GM18909 (cell line): Measurements from ENCODE around the gene SPECC1.
"Not testable (repeated sequence)": the region's sequence is repeated elsewhere in the genome, so short reads cannot be mapped to it uniquely, and the experiment has no call there.

Experiments
- ATAC-seq: cut with Tn5 transposase; IDR thresholded peaks from one replicate; pipeline ENCODE4 v1.9.1; 2021; ENCODE audit warnings: mild to moderate bottlenecking; ENCODE audit not compliant: unreplicated experiment, poor library complexity

Gene SPECC1

DNA sequence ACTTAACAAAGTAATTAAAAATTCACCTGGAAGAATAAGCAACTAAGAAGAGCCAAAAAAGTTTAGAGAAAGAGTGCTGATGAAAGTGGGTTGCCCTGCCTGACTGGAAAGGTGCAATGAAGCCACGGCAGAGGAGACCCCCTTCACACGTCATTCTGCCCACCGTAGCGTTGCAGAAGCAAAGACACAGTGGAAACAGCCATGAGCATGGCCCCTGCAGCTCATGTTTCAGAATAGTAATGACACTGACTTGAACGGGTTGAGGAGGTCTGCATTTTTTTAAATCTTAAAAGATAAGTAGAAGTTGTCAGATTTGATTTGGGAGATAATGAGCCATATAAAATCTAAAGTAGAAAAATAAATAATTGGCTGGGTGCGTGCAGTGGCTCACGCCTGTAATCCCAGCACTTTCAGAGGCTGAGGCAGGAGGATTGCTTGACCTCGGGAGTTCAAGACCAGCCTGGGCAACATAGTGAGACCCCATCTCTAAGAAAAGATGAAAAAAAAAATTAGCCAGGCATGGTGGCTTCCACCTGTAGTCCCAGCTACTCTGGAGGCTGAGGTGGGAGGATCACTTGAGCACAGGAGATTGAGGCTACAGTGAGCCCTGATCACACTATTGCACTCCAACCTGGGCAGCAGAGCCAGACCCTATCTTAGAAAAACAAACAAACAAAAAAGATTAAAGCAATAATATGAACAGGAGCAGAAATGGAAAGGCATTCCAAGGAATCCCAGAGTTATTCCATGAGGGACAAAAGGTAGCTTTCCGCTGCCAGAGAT is 273.6 kb downstream of the SPECC1 start:
- ATAC-seq: no peak

DNA sequence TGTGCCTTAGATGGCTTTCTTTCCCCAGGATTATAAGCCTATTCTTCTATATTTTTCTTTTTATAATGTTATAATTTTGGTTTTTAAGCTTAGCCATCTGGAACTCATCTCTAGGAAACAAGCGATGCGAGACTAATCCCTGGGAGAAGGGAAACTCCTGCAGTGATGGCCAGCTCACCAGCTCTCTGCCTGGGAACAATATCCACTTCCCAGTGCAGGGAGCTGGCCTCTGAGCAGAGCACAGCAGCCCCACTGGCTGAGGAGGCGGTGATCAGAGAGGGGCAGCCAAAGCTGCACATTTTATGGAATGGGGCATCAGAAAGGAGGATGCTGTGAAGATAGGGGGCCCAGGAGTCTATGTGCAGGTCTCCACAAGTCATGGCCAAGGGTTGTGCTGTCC is 274.9 kb downstream of the SPECC1 start:
- no peak for ATAC-seq

DNA sequence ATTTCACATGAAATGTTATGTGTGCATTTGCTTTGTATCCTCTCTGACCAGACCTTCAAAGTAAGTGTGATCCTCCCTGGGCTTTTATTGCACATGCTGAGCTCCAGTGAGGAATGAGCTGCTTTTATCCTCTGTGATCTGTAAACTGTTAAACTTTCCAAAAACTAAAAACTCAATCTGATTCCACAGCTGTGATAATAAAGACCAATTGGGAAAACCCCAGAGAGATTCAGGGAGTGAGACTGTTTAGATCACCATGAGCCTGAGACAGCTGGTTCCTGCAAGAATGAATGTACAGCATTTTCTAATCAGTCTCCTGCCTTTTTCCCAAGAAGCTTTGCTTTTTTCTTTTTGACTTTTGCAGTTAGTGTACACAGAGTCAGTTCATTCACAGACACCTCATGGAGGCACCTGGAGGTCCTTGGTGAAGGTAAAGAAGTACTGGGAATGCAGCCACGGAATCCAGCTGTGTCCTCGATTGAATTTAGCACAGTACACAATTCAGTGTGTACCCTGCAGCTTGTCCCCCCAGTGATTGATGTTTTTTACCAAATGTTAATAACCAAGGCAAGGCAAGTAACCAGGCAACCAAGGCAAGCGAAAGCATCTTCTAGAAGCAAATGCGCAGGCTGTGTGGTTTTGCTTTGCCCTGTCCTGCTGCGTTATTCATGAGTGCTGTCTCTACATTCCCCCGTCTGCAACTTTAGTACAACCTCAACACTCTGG is 275.6 kb downstream of the SPECC1 start:
- no peak for ATAC-seq

DNA sequence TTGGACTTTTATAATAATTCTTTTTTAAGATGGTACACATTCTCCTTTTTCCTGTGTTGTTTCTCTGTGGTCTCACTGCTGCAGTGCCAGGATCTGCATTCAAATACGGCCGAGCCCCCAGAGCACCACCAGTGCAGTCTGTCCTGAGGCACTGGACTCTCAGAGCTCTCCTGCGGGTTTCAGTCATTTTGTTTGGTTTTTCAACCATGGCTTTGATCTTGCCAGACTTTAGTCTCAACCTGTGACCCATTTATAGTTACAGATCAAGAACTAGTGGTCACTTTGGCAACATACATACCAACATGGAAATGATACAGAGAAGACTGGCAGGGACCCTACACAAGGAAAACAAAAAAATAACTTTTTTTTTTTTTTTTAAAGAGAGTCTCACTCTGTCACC is 280.8 kb downstream of the SPECC1 start:
- no peak for ATAC-seq

DNA sequence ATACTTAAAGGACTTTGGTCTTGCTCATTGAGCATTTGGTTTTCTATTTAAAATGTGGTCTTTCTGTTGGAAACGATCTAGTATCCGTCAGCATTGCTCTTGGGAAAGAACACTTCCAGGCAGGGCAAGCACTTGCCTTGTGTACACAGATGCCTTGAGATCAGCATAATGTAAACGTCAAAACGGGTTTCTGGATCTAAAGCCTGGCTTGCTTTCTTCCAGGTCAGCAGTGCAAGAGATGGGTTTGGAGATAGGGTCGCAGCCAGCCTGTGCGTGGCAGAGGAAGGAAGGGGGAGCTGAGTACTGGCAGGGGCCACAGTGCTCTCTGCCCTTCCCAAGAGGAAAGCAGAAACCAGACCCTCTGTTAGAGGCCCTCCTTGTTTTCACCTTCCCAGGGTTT is 282.7 kb downstream of the SPECC1 start:
- ATAC-seq: no peak

DNA sequence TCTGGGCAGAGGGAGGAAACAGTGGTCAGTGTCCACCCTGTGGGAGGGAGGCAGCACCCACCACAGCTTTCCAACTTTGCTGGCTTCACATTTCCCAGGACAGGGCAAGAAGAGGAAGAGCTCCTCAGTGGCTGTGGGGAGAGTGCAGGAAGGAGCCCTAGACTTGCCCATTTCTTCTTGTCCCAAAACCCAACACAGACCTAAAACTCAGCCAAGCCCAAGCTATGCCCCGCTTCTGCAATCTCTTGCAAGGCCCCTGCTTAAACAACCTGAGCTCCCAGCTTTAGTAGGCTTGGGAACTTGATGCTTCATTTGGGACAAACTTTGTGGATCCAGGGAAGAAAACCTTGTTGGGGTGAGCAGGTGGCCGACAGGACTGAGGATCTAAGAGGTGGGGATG is 284.3 kb downstream of the SPECC1 start:
- ATAC-seq: no peak

DNA sequence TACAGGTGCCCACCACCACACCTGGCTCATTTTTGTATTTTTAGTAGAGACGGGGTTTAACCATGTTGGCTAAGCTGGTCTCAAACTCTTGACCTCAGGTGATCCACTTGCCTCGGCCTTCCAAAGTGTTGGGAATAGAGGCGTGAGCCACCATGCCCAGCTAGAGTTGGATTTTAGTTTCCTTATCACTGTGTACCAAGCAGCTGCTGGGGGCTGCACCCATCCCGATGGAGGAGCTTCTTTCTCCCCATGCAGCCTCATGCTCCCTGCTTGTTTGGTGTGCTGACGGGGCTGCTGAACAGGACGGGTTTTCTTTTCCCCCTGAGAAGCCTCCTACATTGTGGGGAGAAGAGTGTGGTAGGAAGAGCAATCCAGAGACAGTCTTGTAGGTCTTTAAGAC is 285.0 kb downstream of the SPECC1 start:
- no peak for ATAC-seq

DNA sequence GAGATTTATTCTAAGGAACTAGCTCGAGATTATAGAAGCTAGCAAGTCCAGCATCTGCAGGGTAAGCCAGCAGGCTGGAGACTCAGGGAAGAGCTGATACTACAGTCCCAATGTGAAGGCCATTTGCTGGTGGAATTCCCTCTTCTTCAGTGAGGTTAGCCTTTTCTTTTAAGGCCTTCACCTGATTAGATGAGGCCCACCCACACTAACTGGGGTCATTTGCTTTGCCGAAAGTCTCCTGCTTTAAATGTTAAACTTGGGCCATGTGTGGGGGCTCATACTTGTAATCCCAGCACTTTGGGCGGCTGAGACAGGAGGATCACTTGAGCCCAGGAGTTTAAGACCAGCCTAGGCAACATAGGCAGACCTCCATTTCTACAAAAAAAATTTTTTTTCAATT is 289.9 kb downstream of the SPECC1 start:
- no peak for ATAC-seq

DNA sequence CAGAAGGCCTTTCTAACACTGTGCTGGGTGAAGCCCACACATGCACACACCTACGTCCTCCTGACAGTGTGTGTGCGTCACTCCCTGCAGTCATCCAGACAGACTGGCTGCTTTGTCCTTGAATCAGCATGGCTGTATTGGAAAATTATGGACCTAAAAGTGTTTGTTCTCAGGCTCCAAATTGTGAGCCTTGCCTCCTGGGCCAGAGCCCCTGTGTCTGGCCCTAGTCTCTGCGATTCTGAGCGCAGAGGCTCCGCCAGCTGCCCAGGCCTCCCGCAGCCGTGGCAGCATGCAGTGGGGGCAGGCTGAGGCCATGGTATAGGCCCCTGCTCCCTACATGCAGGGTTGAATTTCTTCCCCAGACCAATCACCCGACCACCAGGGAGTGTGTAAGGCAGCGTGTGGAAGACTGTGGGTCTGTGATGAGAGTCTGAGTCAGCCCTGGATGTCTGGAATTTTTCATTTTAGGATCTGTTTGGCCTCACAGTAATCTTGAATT is 291.3 kb downstream of the SPECC1 start:
- no peak for ATAC-seq

DNA sequence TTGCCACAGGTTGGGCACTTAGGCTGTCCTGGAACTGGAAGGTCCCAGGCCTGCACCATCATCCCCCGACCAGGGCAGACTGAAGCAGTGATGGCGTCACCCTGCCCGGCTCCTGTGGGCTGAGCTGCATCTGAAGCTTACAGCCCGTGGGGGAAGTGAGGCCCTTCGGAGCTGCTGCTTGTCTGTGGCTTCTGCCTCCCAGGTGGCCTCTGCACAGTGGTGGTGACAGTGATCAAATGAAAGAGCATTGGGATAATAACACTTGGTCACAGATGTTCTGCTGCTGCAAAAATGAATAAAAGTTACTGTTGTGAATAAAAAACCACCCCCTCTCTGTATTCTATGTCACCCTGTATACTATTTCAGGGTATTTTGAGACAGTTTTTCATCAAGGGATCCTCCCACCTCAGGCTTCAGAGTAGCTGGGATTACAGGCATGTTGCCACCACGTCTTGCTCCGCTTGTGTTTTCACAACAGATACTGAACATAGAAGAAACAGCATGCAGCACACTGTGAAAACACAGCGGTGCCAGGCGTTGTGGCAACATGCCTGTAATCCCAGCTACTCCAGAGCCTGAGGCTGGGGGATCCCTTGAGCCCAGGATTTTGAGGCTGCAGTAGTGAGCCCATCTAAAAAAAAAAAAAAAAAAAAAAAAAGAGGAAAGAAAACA is 293.2 kb downstream of the SPECC1 start:
- no peak for ATAC-seq

DNA sequence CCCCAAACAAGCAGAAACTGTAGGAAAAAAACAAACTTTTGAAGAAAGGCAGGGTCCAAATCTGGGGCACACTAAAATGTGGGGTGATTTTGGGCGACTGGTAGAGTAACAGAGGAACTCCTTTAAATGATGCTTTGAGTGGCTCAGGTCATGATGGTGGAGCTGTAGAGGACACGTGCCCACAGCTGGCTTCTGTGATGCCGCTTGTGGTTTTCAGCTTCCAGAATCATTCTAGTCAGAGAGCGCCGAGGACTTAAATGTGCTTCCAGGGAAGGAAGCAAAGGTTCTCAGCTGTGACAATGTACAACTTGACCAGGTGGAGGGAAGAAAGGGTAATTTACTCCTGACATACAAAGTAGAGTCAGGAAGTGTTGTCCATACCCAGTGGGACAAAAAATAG is 295.8 kb downstream of the SPECC1 start:
- no peak for ATAC-seq

DNA sequence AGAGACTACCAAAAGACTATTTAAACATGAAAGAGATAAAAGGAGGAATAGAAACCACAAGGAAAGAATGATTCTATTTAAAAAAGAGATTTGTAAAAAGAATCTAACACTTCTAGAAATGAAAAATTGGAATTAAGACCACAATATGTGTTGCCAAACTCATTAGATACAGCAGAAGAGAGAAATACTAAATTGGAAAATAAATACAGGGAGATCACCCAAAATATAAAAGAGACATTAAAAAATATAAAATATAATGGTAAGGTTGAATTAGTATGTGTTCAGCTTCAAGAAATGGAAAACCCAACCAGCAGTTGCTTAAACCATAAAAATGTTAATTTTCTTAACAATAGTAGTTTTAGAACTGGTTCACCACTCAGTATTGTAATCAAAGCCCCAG is 297.8 kb downstream of the SPECC1 start:
- no peak for ATAC-seq

DNA sequence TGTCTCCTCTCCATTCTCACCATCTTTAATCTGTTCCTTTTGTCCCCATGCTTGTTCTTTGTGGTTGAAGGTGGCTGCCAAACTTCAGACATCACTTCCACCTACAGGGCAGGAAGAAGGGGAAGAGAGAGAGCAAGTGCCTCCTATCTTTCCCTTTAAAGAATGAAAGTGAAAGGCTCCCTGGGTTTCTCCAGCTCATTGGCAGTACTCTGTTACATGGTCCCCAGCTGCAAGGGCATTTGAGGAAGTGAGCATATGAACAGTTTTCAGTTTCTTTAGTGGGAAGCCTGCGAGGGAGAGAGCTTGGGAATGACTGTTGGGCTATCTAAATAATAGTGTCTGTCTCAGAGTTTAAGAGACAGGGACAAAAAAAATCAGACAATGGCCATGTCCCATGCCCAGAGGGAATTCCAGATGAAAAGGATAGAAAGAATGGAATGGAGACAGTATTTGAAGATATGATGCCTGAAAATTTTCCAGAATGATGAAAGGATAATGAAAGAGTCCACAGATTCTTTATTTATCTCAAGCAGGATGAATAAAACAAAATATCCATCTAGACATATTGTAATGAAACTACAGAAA is 298.3 kb downstream of the SPECC1 start:
- no peak for ATAC-seq

DNA sequence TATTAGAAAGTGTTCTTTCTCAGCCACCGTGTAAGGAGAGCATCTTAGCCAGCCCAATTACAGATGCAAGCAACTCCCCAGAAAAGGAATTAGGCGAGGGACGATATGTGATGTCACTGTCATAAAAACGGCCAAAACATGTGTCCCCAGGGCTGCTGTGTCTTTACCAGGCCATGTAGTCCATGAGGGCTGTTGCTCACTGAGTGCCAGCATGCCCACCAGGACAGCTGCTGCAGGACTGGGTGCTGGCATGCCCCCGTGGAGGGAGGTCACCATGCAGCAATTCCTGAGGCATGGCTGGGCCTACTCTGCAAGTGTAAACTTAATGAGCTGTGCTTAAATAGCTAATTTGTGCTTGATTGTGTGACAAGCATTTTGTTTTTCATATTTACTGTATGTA is 301.3 kb downstream of the SPECC1 start:
- no peak for ATAC-seq

DNA sequence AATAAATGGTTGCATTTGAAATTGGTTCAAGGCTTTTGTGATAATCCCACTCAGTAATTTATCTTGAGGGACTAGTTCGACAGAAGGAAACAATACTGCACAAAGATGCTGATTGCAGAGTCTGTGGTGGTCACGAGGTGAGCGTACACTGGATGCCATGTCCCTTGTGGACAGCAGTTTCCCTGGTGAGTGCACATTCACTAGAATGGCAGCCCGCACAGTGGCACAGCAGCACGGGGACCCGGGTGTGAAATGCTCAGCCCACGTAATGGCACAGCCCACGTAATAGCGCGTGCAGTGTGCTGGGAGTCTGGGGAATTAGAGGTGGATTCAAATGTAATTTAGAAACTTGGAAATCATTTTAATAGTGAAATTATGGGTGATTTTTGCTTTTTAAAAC is 304.1 kb downstream of the SPECC1 start:
- no peak for ATAC-seq

DNA sequence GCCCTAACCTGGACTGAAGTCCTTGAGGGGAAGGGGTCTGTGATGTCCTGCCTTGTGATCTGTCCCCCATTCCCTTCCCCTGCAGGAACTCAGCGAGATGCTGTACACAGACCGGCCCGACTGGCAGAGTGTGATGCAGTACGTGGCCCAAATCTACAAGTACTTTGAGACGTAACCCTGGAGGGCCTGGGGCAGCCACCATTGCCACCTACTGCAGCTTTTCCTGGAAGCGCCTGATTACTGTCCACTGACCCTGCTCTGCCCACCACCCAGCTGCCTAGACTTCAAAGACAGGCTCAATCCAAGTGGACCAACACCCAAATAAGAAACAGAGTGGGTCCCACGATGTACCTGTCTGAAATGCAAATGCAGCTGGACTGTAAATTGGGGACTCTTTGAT is 304.7 kb downstream of the SPECC1 start:
- ATAC-seq: no peak

DNA sequence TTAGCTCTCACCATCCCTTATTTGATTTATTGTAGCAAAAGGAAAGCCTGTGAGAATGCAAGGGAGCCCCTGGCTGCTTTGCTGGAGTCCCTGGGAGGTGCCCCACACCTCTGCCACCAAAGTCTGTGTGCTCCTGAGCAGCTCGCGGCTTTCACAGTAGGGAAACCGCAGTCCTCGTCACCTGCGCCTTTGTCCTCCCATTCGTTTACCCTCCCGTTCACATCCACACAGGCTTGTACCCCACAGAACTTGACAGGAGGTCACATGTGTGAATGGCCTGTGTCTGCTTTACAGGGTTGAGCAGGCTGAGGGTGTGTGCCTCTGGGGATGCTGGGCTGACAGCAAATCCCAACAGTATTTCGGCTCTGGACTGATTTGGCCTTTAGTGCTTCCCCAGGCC is 305.7 kb downstream of the SPECC1 start:
- ATAC-seq: no peak

DNA sequence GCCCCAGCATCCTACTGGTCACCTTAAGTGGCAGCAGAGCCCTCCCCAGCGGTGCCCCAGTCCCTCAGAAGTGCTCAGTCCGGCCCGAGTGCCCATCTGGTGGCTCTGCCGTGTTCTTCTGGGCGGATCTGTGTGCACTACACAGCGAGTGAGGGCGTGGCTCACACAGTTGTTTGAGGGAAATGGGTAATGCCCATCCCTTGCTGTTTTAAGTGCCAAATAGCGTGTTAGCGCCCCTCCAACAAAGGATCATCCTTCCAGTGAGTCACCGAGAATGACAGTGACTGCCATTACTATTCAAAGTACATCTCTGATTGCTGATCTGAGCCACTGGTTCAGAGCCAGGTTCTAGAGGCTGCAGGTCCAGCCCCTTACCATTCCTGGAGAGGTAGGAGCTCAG is 306.2 kb downstream of the SPECC1 start:
- no peak for ATAC-seq

DNA sequence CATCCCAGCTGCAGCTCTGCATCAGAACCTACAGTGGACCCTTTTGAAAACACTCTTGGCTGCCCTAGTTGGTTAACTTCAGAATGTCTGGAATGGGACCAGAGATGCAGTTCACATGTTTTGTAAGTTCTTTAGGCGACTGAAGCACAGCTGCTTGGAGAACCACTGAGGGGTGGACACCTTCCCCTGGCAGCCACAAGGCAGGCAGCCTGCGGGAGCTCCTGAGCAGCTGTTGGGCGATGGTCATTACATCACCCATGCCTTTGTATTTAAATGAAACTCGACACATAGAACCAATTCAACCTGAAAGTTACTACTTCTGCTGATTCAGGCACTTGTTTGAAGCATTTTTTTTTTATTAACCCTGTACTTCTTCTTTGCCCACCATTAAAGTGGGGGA is 306.7 kb downstream of the SPECC1 start:
- no peak for ATAC-seq

DNA sequence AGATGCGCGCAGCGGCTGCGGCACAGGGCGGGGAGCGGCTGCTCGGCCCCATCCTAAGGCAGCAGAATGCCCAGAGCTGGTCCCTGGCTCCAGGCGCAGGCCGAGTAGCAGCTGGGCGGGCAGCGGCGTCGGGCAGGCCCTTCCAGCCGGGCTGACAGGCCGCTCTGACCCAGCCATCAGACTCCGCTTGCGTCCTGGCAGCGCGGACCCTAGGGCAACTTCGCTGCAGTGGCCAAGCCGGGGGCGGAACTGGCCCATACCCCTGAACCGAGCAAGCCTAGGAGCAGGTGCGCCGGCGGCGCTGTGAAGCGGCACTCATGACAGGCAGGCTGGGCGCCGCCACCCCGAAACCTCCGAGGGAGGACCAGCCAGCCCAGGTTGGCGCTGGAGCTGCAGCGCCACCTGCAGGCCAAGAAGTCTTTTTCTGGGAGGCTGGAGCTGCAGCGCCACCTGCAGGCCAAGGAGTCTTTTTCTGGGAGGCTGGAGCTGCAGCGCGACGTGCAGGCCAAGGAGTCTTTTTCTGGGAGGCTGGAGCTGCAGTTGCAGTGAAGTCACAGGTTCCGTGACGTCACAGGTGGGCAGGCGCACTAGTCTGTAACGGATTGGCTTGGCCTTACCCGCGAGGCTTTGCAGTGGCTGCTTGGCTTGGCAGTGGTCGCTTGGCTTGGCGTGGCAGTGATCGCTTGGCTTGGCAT is 311.5 kb downstream of the SPECC1 start:
- not testable (repeated sequence) for ATAC-seq
